HCT116 (cell line): ENCODE measurements around the gene EML1. TPM values are rescaled to one million over a fixed set of nuclear protein-coding genes. Genes with fewer than 3 reads are reported as not detected.
"Not testable (repeated sequence)": the region's sequence is repeated elsewhere in the genome, so short reads cannot be mapped to it uniquely, and the experiment has no call there.

ENCODE experiments used
- ATAC-seq: fragments of 200-7000 bp; cut with Tn5 transposase; 2 replicates; pipeline ENCODE4 v1.9.1; 2020; ENCODE audit warnings: mild to moderate bottlenecking, moderate library complexity
- BruUV-seq: library from RNA; stranded (reverse); fragments of 400-500 nt; replicated peaks from 2 replicates; lab custom pipeline; 2021; lab: Mats Ljungman, UMichigan
- CTCF ChIA-PET: fragments of 300-600 bp; sonication (Branson Sonifier 250); formaldehyde crosslinking; loops from one replicate; lab custom pipeline; 2021; ENCODE audit warnings: antibody characterized with exemption; lab: Charles Lee
- POLR2A ChIA-PET: fragments of 300-600, 350-600 bp; sonication (Branson Sonifier 250); formaldehyde crosslinking; loops from one replicate; lab custom pipeline; 2021; ENCODE audit warnings: antibody characterized with exemption; lab: Charles Lee
- RAD21 ChIA-PET, 2 experiments: fragments of 300-600 bp; sonication (Branson Sonifier 250); formaldehyde crosslinking; loops; one replicate each; lab custom pipeline; 2023; ENCODE audit warnings: low total read pairs in 2 of 2; ENCODE audit not compliant: uncharacterized antibody in 2 of 2, unreplicated experiment in 2 of 2, low non-redundant PET in 1 of 2; lab: Charles Lee
- DNase-seq: peaks from one replicate; pipeline ENCODE4 v3.0.0-alpha.2; 2010; ENCODE audit warnings: low read depth, low spot score
- H2AFZ ChIP-seq: fragments of 200-600 bp; shearing (Covaris generic), sonication (generic); 2 replicates; pipeline ENCODE4 v1.6.1; 2017; ENCODE audit warnings: low read depth, mixed run types, mixed read lengths, antibody characterized with exemption, low read length; ENCODE audit not compliant: poor library complexity, severe bottlenecking
- H3K27ac ChIP-seq: 2 replicates; pipeline ENCODE4 v1.5.1; 2012; ENCODE audit warnings: low read depth, low read length
- H3K27me3 ChIP-seq: fragments of 200-600 bp; sonication (generic); 2 replicates; pipeline ENCODE4 v1.6.1; 2016; ENCODE audit warnings: mixed run types, low read length, mixed read lengths; ENCODE audit not compliant: insufficient read depth
- H3K36me3 ChIP-seq, 2 experiments: fragments of 200-500 bp in 1 of 2; fragments of 200-600 bp in 1 of 2; sonication (Bioruptor generic) in 1 of 2; sonication (generic) in 1 of 2; 2 replicates each; pipeline versions ENCODE4 v1.5.1 to v1.6.1; 2014 to 2016; ENCODE audit warnings: low read length in 2 of 2, inconsistent platforms in 1 of 2, mixed read lengths in 1 of 2, mixed run types in 1 of 2; ENCODE audit not compliant: insufficient read depth in 2 of 2, control insufficient read depth in 1 of 2
- H3K4me1 ChIP-seq, 2 experiments: fragments of 200-600 bp in 1 of 2; sonication (generic) in 1 of 2; 2 replicates each; pipeline versions ENCODE4 v1.5.1 to v1.6.1; 2012 to 2017; ENCODE audit warnings: low read length in 2 of 2, inconsistent platforms in 1 of 2, mild to moderate bottlenecking in 1 of 2, mixed read lengths in 1 of 2, mixed run types in 1 of 2, moderate library complexity in 1 of 2; ENCODE audit not compliant: insufficient read depth in 2 of 2, control insufficient read depth in 1 of 2
- H3K4me2 ChIP-seq: fragments of 200-600 bp; sonication (generic); 2 replicates; pipeline ENCODE4 v1.6.1; 2017; ENCODE audit warnings: mixed run types, low read length, mixed read lengths
- H3K4me3 ChIP-seq, 2 experiments: fragments of 200-600 bp in 1 of 2; sonication (generic) in 1 of 2; replicated peaks in 1 of 2; 2 replicates each; pipeline ENCODE4 v1.5.1; 2011 to 2016; ENCODE audit warnings: low read length in 2 of 2, control low read depth in 1 of 2, low read depth in 1 of 2, mild to moderate bottlenecking in 1 of 2, mixed read lengths in 1 of 2, mixed run types in 1 of 2
- H3K79me2 ChIP-seq: fragments of 200-600 bp; sonication (generic); 2 replicates; pipeline ENCODE4 v1.6.1; 2017; ENCODE audit warnings: mild to moderate bottlenecking, mixed run types, low read length, moderate library complexity, mixed read lengths; ENCODE audit not compliant: insufficient read depth
- H3K9ac ChIP-seq: fragments of 200-600 bp; sonication (generic); 2 replicates; pipeline ENCODE4 v1.6.1; 2016; ENCODE audit warnings: low read length, mixed read lengths
- H3K9me2 ChIP-seq: fragments of 200-600 bp; sonication (generic), shearing (Covaris generic); 2 replicates; pipeline ENCODE4 v1.6.1; 2017; ENCODE audit warnings: mixed run types, mild to moderate bottlenecking, moderate library complexity; ENCODE audit not compliant: insufficient read depth
- H3K9me3 ChIP-seq, 2 experiments: fragments of 200-500 bp in 1 of 2; fragments of 200-600 bp in 1 of 2; sonication (Bioruptor generic) in 1 of 2; sonication (generic) in 1 of 2; 2 replicates each; pipeline ENCODE4 v1.6.1; 2014 to 2017; ENCODE audit warnings: low read length in 2 of 2, mixed read lengths in 2 of 2, inconsistent platforms in 1 of 2, low read depth in 1 of 2, mild to moderate bottlenecking in 1 of 2, mixed run types in 1 of 2, moderate library complexity in 1 of 2; ENCODE audit not compliant: control insufficient read depth in 1 of 2, insufficient read depth in 1 of 2
- H4K20me1 ChIP-seq: fragments of 200-600 bp; sonication (generic), shearing (Covaris generic); 2 replicates; pipeline ENCODE4 v1.6.1; 2017; ENCODE audit warnings: mixed run types, mild to moderate bottlenecking, moderate library complexity; ENCODE audit not compliant: insufficient read depth
- CTCF ChIP-seq, 3 experiments: fragments of 200-600 bp in 1 of 3; sonication (generic) in 1 of 3; IDR thresholded peaks in 2 of 3; conservative IDR thresholded peaks in 1 of 3; 2 replicates each; pipeline ENCODE4 v1.5.1; 2012 to 2017; ENCODE audit warnings: low read depth in 2 of 3, low read length in 2 of 3, antibody characterized with exemption in 1 of 3, borderline replicate concordance in 1 of 3, control low read depth in 1 of 3, mild to moderate bottlenecking in 1 of 3, mixed read lengths in 1 of 3, mixed run types in 1 of 3, moderate library complexity in 1 of 3; ENCODE audit not compliant: insufficient read depth in 1 of 3
- MAX ChIP-seq: IDR thresholded peaks from 2 replicates; pipeline ENCODE4 v1.6.1; 2012
- RAD21 ChIP-seq: IDR thresholded peaks from 2 replicates; pipeline ENCODE4 v1.6.1; 2012; ENCODE audit warnings: low read depth, mild to moderate bottlenecking
- SIN3A ChIP-seq: IDR thresholded peaks from 2 replicates; pipeline ENCODE4 v1.6.1; 2012; ENCODE audit warnings: low read depth
- SRF ChIP-seq: IDR thresholded peaks from 2 replicates; pipeline ENCODE4 v1.6.1; 2012; ENCODE audit warnings: low read depth
- TCF7L2 ChIP-seq: IDR thresholded peaks from 2 replicates; pipeline ENCODE4 v1.7.0; 2011; ENCODE audit warnings: borderline replicate concordance, inconsistent platforms; ENCODE audit not compliant: insufficient read depth, insufficient read length; ENCODE audit errors: extremely low read depth
- intact Hi-C: fragments of 100-400 bp; cut with micrococcal nuclease; formaldehyde crosslinking; loops from 2 replicates; pipeline ENCODE4 v1.10.0; 2022
- total RNA-seq: library from RNA; stranded (reverse); gene quantifications from one replicate; pipeline ENCODE4 v1.2.1, GENCODE V29; 2021; ENCODE audit not compliant: unreplicated experiment

EML1 gene
- total RNA-seq, 1 experiment from 2014 or later = 7.4 TPM

- TF ChIP-seq CTCF (IDR thresholded peaks at IDR 0.05 in 2 of 3, conservative IDR thresholded peaks at IDR 0.05 in 1 of 3; ENCODE audit: borderline replicate concordance in 1 of 3, insufficient read depth in 1 of 3, low read depth in 2 of 3, low read length in 2 of 3) (no peak), MAX (no peak), RAD21 (no peak), SIN3A (no peak), TCF7L2 (no peak), SRF (no peak)
Measured at GRCh38 chr14:99947695-99948094, 154.5 kb downstream of the EML1 start (continued).

GRCh38 chr14:99949011-99949732 lies 156.0 kb downstream of the EML1 start:
- CTCF ChIA-PET, H3K27me3 ChIP-seq, POLR2A ChIA-PET, H3K9ac ChIP-seq, RAD21 ChIA-PET, BruUV-seq, H3K9me2 ChIP-seq, H3K9me3 ChIP-seq, H4K20me1 ChIP-seq, H3K36me3 ChIP-seq, H3K4me3 ChIP-seq, H2AFZ ChIP-seq, H3K79me2 ChIP-seq: not testable (repeated sequence)
- intact Hi-C loops = loop anchor here (10.0 kb wide), 1 partner anchor 424 kb away; no protein-coding TSS in a partner anchor
- peak overlapping the region; percentile 55 for H3K4me2 ChIP-seq
- ATAC-seq (peak; percentile 77), DNase-seq (peak; percentile 16)
- H3K27ac ChIP-seq = peak overlapping the region; percentile 27; the same call in 1 of the 2 replicates
- peaks cover 4 to 13% of the 10 kb centered on the region in 2 experiments for H3K4me1 ChIP-seq
